ENCODE data around the gene SSBP3.

GRCh38 chr1:54275349-54275748, 130.8 kb downstream of the SSBP3 start:
- TF ChIP-seq PAX5 (IDR thresholded peaks at IDR 0.05; ENCODE audit: insufficient read depth, low read length, severe bottlenecking): no peak
- no peak for TF ChIP-seq POLR2A (IDR thresholded peaks at IDR 0.05; ENCODE audit: low read depth, low read length)
- no peak for TF ChIP-seq TAF1 (IDR thresholded peaks at IDR 0.05; ENCODE audit: low read depth, low read length)
